Heart right ventricle (tissue), 16 donors: ENCODE measurements around the gene WBP1. TPM values are rescaled to one million over a fixed set of nuclear protein-coding genes. Genes with fewer than 3 reads are reported as not detected.
"Not testable (repeated sequence)": the region's sequence is repeated elsewhere in the genome, so short reads cannot be mapped to it uniquely, and the experiment has no call there.

Source experiments
- ATAC-seq, 8 donors: fragments of 200-7000 bp; cut with Tn5 transposase; one replicate each; pipeline ENCODE4 v1.9.1; 2020; ENCODE audit warnings: mild to moderate bottlenecking in 8 of 8, moderate library complexity in 8 of 8, moderate number of reproducible peaks in 1 of 8
- DNase-seq, 2 donors: peaks; one replicate each; pipeline ENCODE4 v3.0.0-alpha.2; 2020
- H3K27ac ChIP-seq, 10 donors: fragments of 200-600 bp; sonication (generic) in 2 of 10; one replicate each; pipeline versions ENCODE4 v1.5.0 to v1.8.0; 2020 to 2022; ENCODE audit warnings: mild to moderate bottlenecking in 3 of 10
- H3K27me3 ChIP-seq, 7 donors: fragments of 200-600 bp; one replicate each; pipeline ENCODE4 v1.8.0; 2021 to 2022; ENCODE audit warnings: mild to moderate bottlenecking in 2 of 7
- H3K36me3 ChIP-seq, 9 donors: fragments of 200-600 bp; sonication (generic) in 1 of 9; one replicate each; pipeline versions ENCODE4 v1.5.0 to v1.8.0; 2020 to 2022; ENCODE audit warnings: mild to moderate bottlenecking in 2 of 9
- H3K4me1 ChIP-seq, 9 donors: fragments of 200-600 bp; sonication (generic) in 1 of 9; one replicate each; pipeline versions ENCODE4 v1.5.0 to v1.8.0; 2020 to 2022; ENCODE audit warnings: mild to moderate bottlenecking in 4 of 9
- H3K4me3 ChIP-seq, 10 donors: fragments of 200-600 bp; sonication (generic) in 2 of 10; one replicate each; pipeline versions ENCODE4 v1.5.0 to v1.8.0; 2020 to 2022; ENCODE audit warnings: mild to moderate bottlenecking in 7 of 10, moderate library complexity in 2 of 10
- H3K9me3 ChIP-seq, 11 donors: fragments of 200-600 bp in 10 of 11; sonication (generic) in 2 of 11; one replicate each; pipeline versions ENCODE4 v1.5.0 to v1.8.0; 2013 to 2022; ENCODE audit warnings: mild to moderate bottlenecking in 2 of 11, control low read depth in 1 of 11, moderate library complexity in 1 of 11
- WGBS, 2 donors: extraction: QIAGEN DNeasy Blood & Tissue Kit; methylation state at CpG; one replicate each; pipeline ENCODE4 v1.1.7; 2013; ENCODE audit warnings: inconsistent platforms in 1 of 2; 5-methylcytosine and 5-hydroxymethylcytosine counted together
- intact Hi-C, 10 donors: fragments of 100-400 bp; cut with DNase I; formaldehyde crosslinking; loops; one replicate each; pipeline versions ENCODE4 v1.11.1 to v1.14.2; 2022
- polyA plus RNA-seq, 2 donors: library from polyadenylated mRNA; stranded (reverse); fragments of 200-250 nt; gene quantifications; one replicate each; pipeline ENCODE4 v1.2.3, GENCODE V29; 2013
- total RNA-seq, 10 donors: library from RNA; stranded (reverse); fragmentation: NEBNext Ultra II Directional in 3 of 10; extraction: Animal tissue kit (Norgen Biotek cat#: 25700) in 3 of 10; gene quantifications; one replicate each; pipeline versions ENCODE4 v1.2.1 to v1.2.4, GENCODE V29; 2021 to 2023
- TF ChIP-seq, protein P1 (sequence below), 9 donors: fragments of 200-600 bp; sonication (generic) in 2 of 9; IDR thresholded peaks; one replicate each; pipeline versions ENCODE4 v1.5.0 to v1.8.0; 2021 to 2022; ENCODE audit warnings: antibody characterized with exemption in 9 of 9, mild to moderate bottlenecking in 5 of 9, moderate library complexity in 1 of 9
- donor health status: Arrhythmogenic right ventricular cardiomyopathy.
- donor health status: ischemic (EF 13 %, LVEDD 7.1; RV severe dilation, severe dysfunction).
- donor health status: healthy with polysubstance abuse.
- donor health status: DM: no; HTN: yes; CAD: no.
- donor health status: DM: no; HTN: no; CAD: no.
- donor health status: ischemic (EF 25% LVEDD 6.9; RV normal size, moderate dysfunction).
- donor health status: ischemic (EF 25% LVEDD 5.7; RV mildly dilated, moderate dysfunction).
- donor health status: healthy.
- donor health status: DM: yes; HTN: yes; CAD: no.
- donor health status: Ischemic cardiomyopathy.
- donor health status: ischemic (EF 35%, LVEDD 5.7; RV mildly dilated, moderate dysfunction).
- donor health status: nonischemic (EF 11% LVEDD 7.7; RV severe dilation, severe dysfunction).
- donor health status: DM: yes; HTN: yes; CAD: no.
- donor health status: PGD.
- donor health status: ischemic (EF 29% LVEDD 5.4; RV normal size, mild dysfunction).
- donor health status: nonischemic (EF 23%, LVEDD 6.1; RV moderate dilation, normal function).

Gene WBP1
- total and polyA plus RNA-seq, 12 donors = 34.8 to 59.8 (median 45.8) TPM

DNA sequence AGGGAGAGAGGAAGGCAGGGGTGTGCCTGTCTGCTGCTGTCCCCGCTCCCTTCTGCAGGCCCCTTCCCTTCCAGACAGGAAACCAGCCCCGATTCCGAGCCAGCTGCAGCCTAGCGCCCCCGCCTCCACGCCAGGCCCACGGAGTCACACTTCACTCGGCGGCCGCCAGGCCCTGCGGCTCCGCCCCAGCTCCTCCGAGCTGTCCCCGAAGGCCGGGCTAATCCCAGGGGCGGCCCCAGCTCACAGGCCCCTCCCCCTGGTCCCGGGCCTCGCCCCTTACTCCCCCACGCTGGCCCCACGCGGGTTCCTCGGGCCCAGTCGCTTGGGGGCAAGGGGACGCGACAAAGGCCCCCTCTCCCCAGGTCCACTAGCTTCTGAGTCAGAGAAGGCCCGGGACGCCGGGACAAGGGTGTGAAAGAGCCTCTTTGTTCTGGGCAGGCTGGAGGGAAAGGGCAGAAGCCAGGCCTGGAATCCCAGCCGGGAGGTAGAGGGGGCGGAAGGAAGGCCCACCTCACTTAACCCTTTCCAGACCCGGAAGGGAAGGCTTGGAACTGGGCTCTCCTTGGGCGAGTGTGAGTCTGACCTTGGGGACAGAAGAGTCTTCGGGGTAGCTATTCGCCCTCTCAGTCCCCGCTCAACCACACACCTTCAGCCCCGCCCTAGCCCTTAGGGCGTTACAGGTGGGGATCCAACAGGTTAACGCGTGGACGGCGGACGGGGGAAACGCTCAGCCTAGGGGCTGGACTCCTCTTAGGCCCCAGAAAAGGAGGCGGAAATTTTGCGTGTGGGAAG lies 17.7 kb upstream of the WBP1 start:
- peak overlapping the region; percentile 51 to 97 (median 87) for H3K27ac ChIP-seq
- peaks cover 0 to 7% (median 0%) of the 10 kb centered on the region in 9 donors for H3K36me3 ChIP-seq
- peaks cover 6 to 68% (median 57%) of the 10 kb centered on the region in 9 donors for H3K4me1 ChIP-seq
- no peaks in the 10 kb centered on the region for H3K9me3 ChIP-seq
- TF ChIP-seq, protein P1, sequence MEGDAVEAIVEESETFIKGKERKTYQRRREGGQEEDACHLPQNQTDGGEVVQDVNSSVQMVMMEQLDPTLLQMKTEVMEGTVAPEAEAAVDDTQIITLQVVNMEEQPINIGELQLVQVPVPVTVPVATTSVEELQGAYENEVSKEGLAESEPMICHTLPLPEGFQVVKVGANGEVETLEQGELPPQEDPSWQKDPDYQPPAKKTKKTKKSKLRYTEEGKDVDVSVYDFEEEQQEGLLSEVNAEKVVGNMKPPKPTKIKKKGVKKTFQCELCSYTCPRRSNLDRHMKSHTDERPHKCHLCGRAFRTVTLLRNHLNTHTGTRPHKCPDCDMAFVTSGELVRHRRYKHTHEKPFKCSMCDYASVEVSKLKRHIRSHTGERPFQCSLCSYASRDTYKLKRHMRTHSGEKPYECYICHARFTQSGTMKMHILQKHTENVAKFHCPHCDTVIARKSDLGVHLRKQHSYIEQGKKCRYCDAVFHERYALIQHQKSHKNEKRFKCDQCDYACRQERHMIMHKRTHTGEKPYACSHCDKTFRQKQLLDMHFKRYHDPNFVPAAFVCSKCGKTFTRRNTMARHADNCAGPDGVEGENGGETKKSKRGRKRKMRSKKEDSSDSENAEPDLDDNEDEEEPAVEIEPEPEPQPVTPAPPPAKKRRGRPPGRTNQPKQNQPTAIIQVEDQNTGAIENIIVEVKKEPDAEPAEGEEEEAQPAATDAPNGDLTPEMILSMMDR (IDR thresholded peaks at IDR 0.05) = peak in 8 of 9 donors; percentile 13 to 49 (median 35)
- H3K4me3 ChIP-seq = peak overlapping the region; percentile 31 to 71 (median 58)
- intact Hi-C loops = no loop called here
- WGBS, 2 donors = 7% methylated on average over 45 of the region's 45 CpGs
- ATAC-seq (peak; percentile 91 to 96 (median 94)), DNase-seq (peak; percentile 90 to 92)
- H3K27me3 ChIP-seq = peaks cover 0 to 43% (median 0%) of the 10 kb centered on the region in 7 donors

- 15 to 20% methylated on average over 33 of the region's 33 CpGs for WGBS, 2 donors
These were observed 17.0 kb upstream of the WBP1 start for GRCh38 chr2:74441170-74441689.

GRCh38 chr2:74441690-74442482 lies 16.4 kb upstream of the WBP1 start, which contains the start of gene RTKN:
Gene RTKN (minus strand): TSS chr2:74441937. CDS start chr2:74441816, 121 bp downstream.
- peaks cover 0 to 6% (median 0%) of the 10 kb centered on the region in 9 donors for H3K36me3 ChIP-seq
- peak within 1 kb of the TSS; percentile 51 to 97 (median 87) for H3K27ac ChIP-seq
- H3K27me3 ChIP-seq = peaks cover 0 to 43% (median 0%) of the 10 kb centered on the region in 7 donors
- H3K9me3 ChIP-seq = no peaks in the 10 kb centered on the region
- TF ChIP-seq, protein P1 (IDR thresholded peaks at IDR 0.05) = no peak
- ATAC-seq (peak in 6 of 8 donors; percentile 3 to 46 (median 10)), DNase-seq (peak; percentile 42 to 45)
- intact Hi-C loops = no loop called here
- peak within 1 kb of the TSS; percentile 31 to 71 (median 58) for H3K4me3 ChIP-seq
- peaks cover 6 to 57% (median 52%) of the 10 kb centered on the region in 9 donors for H3K4me1 ChIP-seq
- 8 to 14% methylated on average over 65 to 75 of the region's 75 CpGs for WGBS, 2 donors

More at GRCh38 chr2:74441170-74441689, 17.0 kb upstream of the WBP1 start:
- DNase-seq (peak in 1 of 2 donors; percentile 35), ATAC-seq (peak in 5 of 8 donors; percentile 1 to 11 (median 4))
- intact Hi-C loops = no loop called here
- peak overlapping the region; percentile 31 to 71 (median 58) for H3K4me3 ChIP-seq
- peaks cover 0 to 43% (median 0%) of the 10 kb centered on the region in 7 donors for H3K27me3 ChIP-seq
- no peaks in the 10 kb centered on the region for H3K9me3 ChIP-seq
- peak overlapping the region; percentile 51 to 97 (median 87) for H3K27ac ChIP-seq
- peaks cover 6 to 62% (median 52%) of the 10 kb centered on the region in 9 donors for H3K4me1 ChIP-seq
- TF ChIP-seq, protein P1 (IDR thresholded peaks at IDR 0.05) = no peak
- peaks cover 0 to 7% (median 0%) of the 10 kb centered on the region in 9 donors for H3K36me3 ChIP-seq

DNA sequence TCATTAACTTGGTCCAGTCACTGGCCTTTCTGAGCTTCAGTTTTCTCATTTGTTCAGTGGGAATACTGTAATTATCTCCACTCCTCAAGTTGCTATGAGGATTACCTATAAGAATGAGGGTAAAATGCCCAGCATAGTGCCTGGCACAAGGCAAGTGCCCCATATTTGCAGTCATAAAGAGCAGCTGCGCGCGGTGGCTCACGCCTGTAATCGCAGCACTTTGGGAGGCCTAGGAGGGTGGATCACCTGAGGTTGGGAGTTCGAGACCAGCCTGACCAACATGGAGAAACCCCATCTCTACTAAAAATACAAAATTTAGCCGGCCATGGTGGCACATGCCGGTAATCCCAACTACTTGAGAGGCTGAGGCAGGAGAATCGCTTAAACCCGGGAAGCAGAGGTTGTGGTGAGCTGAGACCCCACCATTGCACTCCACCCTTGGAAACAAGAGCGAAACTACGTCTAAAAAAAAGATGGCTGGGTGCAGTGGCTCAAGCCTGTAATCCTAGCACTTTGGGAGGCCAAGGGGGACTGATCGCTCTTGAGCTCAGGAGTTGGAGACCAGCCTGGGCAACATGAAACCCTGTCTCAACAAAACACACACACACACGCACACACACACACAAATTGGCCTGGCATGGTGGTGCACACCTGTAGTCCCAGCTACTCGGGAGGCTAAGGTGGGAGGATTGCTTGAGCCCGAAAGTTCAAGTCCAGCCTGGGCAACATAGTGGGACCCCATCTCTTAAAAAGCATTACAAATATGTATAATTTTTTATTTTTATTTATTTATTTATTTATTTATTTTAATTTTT lies 15.5 kb upstream of the WBP1 start:
- H3K9me3 ChIP-seq, intact Hi-C loops, H3K36me3 ChIP-seq, ATAC-seq, DNase-seq: not testable (repeated sequence)
- 88 to 92% methylated on average over 16 of the region's 16 CpGs for WGBS, 2 donors
- Histone ChIP-seq H3K4me1 (peaks cover 6 to 50% (median 44%) of the 10 kb centered on the region in 9 donors), H3K4me3 (peak overlapping the region in 7 of 10 donors; percentile 37 to 62 (median 59)), H3K27ac (peak overlapping the region in 4 of 10 donors; percentile 85 to 97 (median 90)), H3K27me3 (peaks cover 0 to 43% (median 0%) of the 10 kb centered on the region in 7 donors)
